ENCODE data around the gene KMO.

KMO gene

GRCh38 chr1:241536304-241536703 lies 4.1 kb downstream of the KMO start:
- H2BK5ac ChIP-seq (ENCODE audit: low read depth, low read length, poor library complexity, severe bottlenecking): no peak overlapping the region
- H2BK12ac ChIP-seq (ENCODE audit: low read length in 2 of 2): no peak overlapping the region
- no peak overlapping the region for H2AFZ ChIP-seq (ENCODE audit: low read depth, low read length)
- H2BK15ac ChIP-seq (ENCODE audit: low read depth, poor library complexity, severe bottlenecking): no peak overlapping the region
- peaks cover 2% of the 10 kb centered on the region for H3K79me1 ChIP-seq (replicated peaks; ENCODE audit: low read length, poor library complexity, severe bottlenecking)
- H3K36me3 ChIP-seq (ENCODE audit: control insufficient read depth in 1 of 2, insufficient read depth in 2 of 2, low read depth in 1 of 2, low read length in 2 of 2): no peaks in the 10 kb centered on the region
- H3K9ac ChIP-seq (ENCODE audit: low read length): no peak overlapping the region
- H3K4me2 ChIP-seq (ENCODE audit: low read length, poor library complexity, severe bottlenecking): no peak overlapping the region
- peaks cover 2% of the 10 kb centered on the region for H3K4me1 ChIP-seq (ENCODE audit: control insufficient read depth, insufficient read depth, low read depth, low read length)
- no peak overlapping the region for H4K8ac ChIP-seq (ENCODE audit: low read length)
- no peak overlapping the region for H3K4me3 ChIP-seq (ENCODE audit: insufficient read depth in 1 of 2, low read depth in 1 of 2, low read length in 2 of 2)
- no peak overlapping the region for H3K4ac ChIP-seq (ENCODE audit: low read depth in 1 of 2, low read length in 2 of 2)
- H3K9me3 ChIP-seq (ENCODE audit: control insufficient read depth, low read length): no peaks in the 10 kb centered on the region
- no peak overlapping the region for H4K91ac ChIP-seq (ENCODE audit: low read length)
- no peak overlapping the region for H3K27ac ChIP-seq (ENCODE audit: low read length, poor library complexity, severe bottlenecking)
- DNase-seq: no peak
- H3K14ac ChIP-seq (ENCODE audit: low read length in 2 of 2): no peak overlapping the region
- H3K27me3 ChIP-seq (ENCODE audit: control insufficient read depth in 1 of 2, insufficient read depth in 1 of 2, low read length in 2 of 2): no peaks in the 10 kb centered on the region
- WGBS: 94% methylated on average over 1 of the region's 1 CpG
- H3K18ac ChIP-seq (ENCODE audit: low read depth in 1 of 2, low read length in 2 of 2): no peak overlapping the region
- H2AK5ac ChIP-seq (ENCODE audit: low read length, severe bottlenecking): no peak overlapping the region
- no peak overlapping the region for H2BK120ac ChIP-seq (ENCODE audit: low read depth, low read length)
- no peak overlapping the region for H3K23ac ChIP-seq (ENCODE audit: low read length in 2 of 2)

GRCh38 chr1:241536969-241537368 lies 4.8 kb downstream of the KMO start:
- no peak overlapping the region for H2BK12ac ChIP-seq (ENCODE audit: low read length in 2 of 2)
- no peak overlapping the region for H3K4me2 ChIP-seq (ENCODE audit: low read length, poor library complexity, severe bottlenecking)
- H2AK5ac ChIP-seq (ENCODE audit: low read length, severe bottlenecking): peak overlapping the region; percentile 72
- no peak overlapping the region for H3K9ac ChIP-seq (ENCODE audit: low read length)
- no peak overlapping the region for H4K91ac ChIP-seq (ENCODE audit: low read length)
- H3K79me1 ChIP-seq (replicated peaks; ENCODE audit: low read length, poor library complexity, severe bottlenecking): peaks cover 2% of the 10 kb centered on the region
- H2BK120ac ChIP-seq (ENCODE audit: low read depth, low read length): no peak overlapping the region
- H3K9me3 ChIP-seq (ENCODE audit: control insufficient read depth, low read length): no peaks in the 10 kb centered on the region
- H3K36me3 ChIP-seq (ENCODE audit: control insufficient read depth in 1 of 2, insufficient read depth in 2 of 2, low read depth in 1 of 2, low read length in 2 of 2): no peaks in the 10 kb centered on the region
- no peak overlapping the region for H3K27ac ChIP-seq (ENCODE audit: low read length, poor library complexity, severe bottlenecking)
- DNase-seq: no peak
- H3K18ac ChIP-seq (ENCODE audit: low read depth in 1 of 2, low read length in 2 of 2): no peak overlapping the region
- no peaks in the 10 kb centered on the region for H3K27me3 ChIP-seq (ENCODE audit: control insufficient read depth in 1 of 2, insufficient read depth in 1 of 2, low read length in 2 of 2)
- H2BK15ac ChIP-seq (ENCODE audit: low read depth, poor library complexity, severe bottlenecking): no peak overlapping the region
- no peak overlapping the region for H2AFZ ChIP-seq (ENCODE audit: low read depth, low read length)
- H2BK5ac ChIP-seq (ENCODE audit: low read depth, low read length, poor library complexity, severe bottlenecking): no peak overlapping the region
- no peak overlapping the region for H3K23ac ChIP-seq (ENCODE audit: low read length in 2 of 2)
- H3K14ac ChIP-seq (ENCODE audit: low read length in 2 of 2): no peak overlapping the region
- no peak overlapping the region for H3K4me3 ChIP-seq (ENCODE audit: insufficient read depth in 1 of 2, low read depth in 1 of 2, low read length in 2 of 2)
- H3K4me1 ChIP-seq (ENCODE audit: control insufficient read depth, insufficient read depth, low read depth, low read length): peaks cover 2% of the 10 kb centered on the region
- 52% methylated on average over 2 of the region's 2 CpGs for WGBS
- no peak overlapping the region for H3K4ac ChIP-seq (ENCODE audit: low read depth in 1 of 2, low read length in 2 of 2)
- no peak overlapping the region for H4K8ac ChIP-seq (ENCODE audit: low read length)

DNA sequence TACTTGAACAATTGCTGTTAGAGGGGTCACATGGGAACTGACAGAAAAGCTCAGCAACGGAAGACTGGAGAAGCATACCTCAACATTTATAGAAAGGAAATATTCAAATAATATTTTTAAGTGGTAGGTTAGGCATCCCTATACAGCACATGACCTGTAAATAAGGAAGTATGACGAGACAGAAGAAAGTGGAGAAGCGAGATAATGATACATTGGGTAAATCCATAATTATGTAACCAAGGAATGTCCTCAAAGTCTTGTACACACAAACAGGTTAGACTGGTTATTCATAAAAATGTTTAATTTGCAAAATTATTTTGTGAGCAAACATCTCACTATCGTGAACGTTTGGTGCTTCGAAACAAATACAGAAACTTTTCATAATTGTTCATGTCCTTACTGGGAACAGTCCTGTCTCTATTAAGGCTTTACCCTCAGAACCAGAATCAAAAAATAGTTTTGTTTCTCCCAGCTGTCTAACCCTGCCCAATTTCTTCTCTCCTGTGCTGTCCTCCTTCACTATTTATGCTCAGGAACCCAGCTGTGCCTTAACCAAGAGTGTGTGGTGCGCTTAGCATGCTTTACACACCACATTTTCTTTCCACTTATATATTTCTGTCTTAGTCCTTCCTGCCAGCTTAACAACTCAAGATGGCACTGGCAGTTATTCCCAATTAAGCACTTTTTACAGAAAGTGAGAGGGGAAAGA lies 10.2 kb downstream of the KMO start:
- Histone ChIP-seq H3K4me3 (ENCODE audit: insufficient read depth in 1 of 2, low read depth in 1 of 2, low read length in 2 of 2) (no peak overlapping the region), H2BK15ac (ENCODE audit: low read depth, poor library complexity, severe bottlenecking) (no peak overlapping the region), H3K4me1 (ENCODE audit: control insufficient read depth, insufficient read depth, low read depth, low read length) (no peaks in the 10 kb centered on the region), H3K4ac (ENCODE audit: low read depth in 1 of 2, low read length in 2 of 2) (no peak overlapping the region), H3K27ac (ENCODE audit: low read length, poor library complexity, severe bottlenecking) (no peak overlapping the region), H2AFZ (ENCODE audit: low read depth, low read length) (no peak overlapping the region), H2BK120ac (ENCODE audit: low read depth, low read length) (no peak overlapping the region), H2AK5ac (ENCODE audit: low read length, severe bottlenecking) (no peak overlapping the region), H3K36me3 (ENCODE audit: control insufficient read depth in 1 of 2, insufficient read depth in 2 of 2, low read depth in 1 of 2, low read length in 2 of 2) (no peaks in the 10 kb centered on the region), H3K18ac (ENCODE audit: low read depth in 1 of 2, low read length in 2 of 2) (no peak overlapping the region), H3K27me3 (ENCODE audit: control insufficient read depth in 1 of 2, insufficient read depth in 1 of 2, low read length in 2 of 2) (no peaks in the 10 kb centered on the region), H2BK5ac (ENCODE audit: low read depth, low read length, poor library complexity, severe bottlenecking) (no peak overlapping the region), H4K91ac (ENCODE audit: low read length) (no peak overlapping the region), H3K14ac (ENCODE audit: low read length in 2 of 2) (no peak overlapping the region), H3K79me1 (replicated peaks; ENCODE audit: low read length, poor library complexity, severe bottlenecking) (no peaks in the 10 kb centered on the region), H4K8ac (ENCODE audit: low read length) (no peak overlapping the region), H2BK12ac (ENCODE audit: low read length in 2 of 2) (no peak overlapping the region), H3K23ac (ENCODE audit: low read length in 2 of 2) (no peak overlapping the region), H3K4me2 (ENCODE audit: low read length, poor library complexity, severe bottlenecking) (no peak overlapping the region), H3K9me3 (ENCODE audit: control insufficient read depth, low read length) (no peaks in the 10 kb centered on the region), H3K9ac (ENCODE audit: low read length) (no peak overlapping the region)
- DNase-seq: no peak
- 93% methylated on average over 4 of the region's 7 CpGs for WGBS

- H2AK5ac ChIP-seq (ENCODE audit: low read length, severe bottlenecking): no peak overlapping the region
- no peak overlapping the region for H3K9ac ChIP-seq (ENCODE audit: low read length)
- H4K91ac ChIP-seq (ENCODE audit: low read length): no peak overlapping the region
- no peaks in the 10 kb centered on the region for H3K27me3 ChIP-seq (ENCODE audit: control insufficient read depth in 1 of 2, insufficient read depth in 1 of 2, low read length in 2 of 2)
- no peak overlapping the region for H3K4ac ChIP-seq (ENCODE audit: low read depth in 1 of 2, low read length in 2 of 2)
- H3K4me3 ChIP-seq (ENCODE audit: insufficient read depth in 1 of 2, low read depth in 1 of 2, low read length in 2 of 2): no peak overlapping the region
- H3K4me1 ChIP-seq (ENCODE audit: control insufficient read depth, insufficient read depth, low read depth, low read length): no peaks in the 10 kb centered on the region
- no peak overlapping the region for H3K18ac ChIP-seq (ENCODE audit: low read depth in 1 of 2, low read length in 2 of 2)
- H2AFZ ChIP-seq (ENCODE audit: low read depth, low read length): no peak overlapping the region
- no peak overlapping the region for H3K14ac ChIP-seq (ENCODE audit: low read length in 2 of 2)
- DNase-seq: no peak
- H2BK12ac ChIP-seq (ENCODE audit: low read length in 2 of 2): no peak overlapping the region
- WGBS: 100% methylated on average over 1 of the region's 2 CpGs
- H2BK120ac ChIP-seq (ENCODE audit: low read depth, low read length): no peak overlapping the region
- no peak overlapping the region for H4K8ac ChIP-seq (ENCODE audit: low read length)
- H2BK15ac ChIP-seq (ENCODE audit: low read depth, poor library complexity, severe bottlenecking): no peak overlapping the region
- H3K79me1 ChIP-seq (replicated peaks; ENCODE audit: low read length, poor library complexity, severe bottlenecking): no peaks in the 10 kb centered on the region
- no peak overlapping the region for H2BK5ac ChIP-seq (ENCODE audit: low read depth, low read length, poor library complexity, severe bottlenecking)
- no peak overlapping the region for H3K4me2 ChIP-seq (ENCODE audit: low read length, poor library complexity, severe bottlenecking)
- H3K27ac ChIP-seq (ENCODE audit: low read length, poor library complexity, severe bottlenecking): no peak overlapping the region
- no peaks in the 10 kb centered on the region for H3K9me3 ChIP-seq (ENCODE audit: control insufficient read depth, low read length)
- no peaks in the 10 kb centered on the region for H3K36me3 ChIP-seq (ENCODE audit: control insufficient read depth in 1 of 2, insufficient read depth in 2 of 2, low read depth in 1 of 2, low read length in 2 of 2)
- H3K23ac ChIP-seq (ENCODE audit: low read length in 2 of 2): no peak overlapping the region
Measured at GRCh38 chr1:241548008-241548407, 15.8 kb downstream of the KMO start.

Data from mesenchymal stem cell (in vitro differentiated cells and primary cell).